ENCODE results near the gene TPK1.
A peak's percentile ranks its signal among the peaks of the same experiment; 100 is the strongest.
"Not testable (repeated sequence)": the region's sequence is repeated elsewhere in the genome, so short reads cannot be mapped to it uniquely, and the experiment has no call there.

The TPK1 gene

DNA sequence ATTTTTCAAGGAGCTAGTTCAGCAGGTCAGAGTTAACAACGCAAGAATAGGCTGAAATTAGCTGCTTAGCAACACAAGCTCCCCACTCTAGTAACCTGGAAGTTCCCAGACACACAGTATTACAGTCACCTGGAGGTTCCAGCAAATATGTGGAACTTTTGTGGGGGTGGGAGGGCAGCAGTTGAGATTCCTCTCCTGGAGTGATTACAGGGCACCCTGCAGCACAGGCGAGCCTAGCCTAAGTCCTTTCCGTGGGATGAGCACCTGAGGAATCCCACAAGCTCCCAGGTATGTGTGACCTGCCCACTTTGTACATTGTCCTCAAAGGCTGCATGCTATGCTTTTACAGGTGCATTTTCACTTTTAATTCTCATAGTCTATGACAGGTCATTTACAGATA, 13.6 kb downstream of the TPK1 start:
- no peak for DNase-seq (ENCODE audit: low spot score)

DNA sequence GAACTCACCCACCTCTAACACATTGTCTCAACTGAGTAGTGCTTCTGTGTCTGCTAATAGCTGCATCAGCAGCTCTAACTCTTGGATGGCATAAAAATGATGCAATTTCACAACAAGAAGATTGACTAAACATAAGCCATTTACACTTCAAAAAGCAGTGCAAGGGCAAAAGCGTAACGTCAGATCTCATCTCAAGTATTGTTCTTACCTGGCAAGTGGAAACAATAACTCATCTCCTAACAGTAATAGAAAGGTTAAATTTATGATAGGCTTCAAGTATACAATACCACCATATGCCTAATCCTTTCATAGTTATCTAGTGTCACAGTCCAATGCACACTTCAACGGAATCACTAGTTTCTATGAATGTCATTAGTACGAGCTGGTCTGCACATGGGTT, 14.8 kb downstream of the TPK1 start:
- no peak for DNase-seq (ENCODE audit: low spot score)

DNA sequence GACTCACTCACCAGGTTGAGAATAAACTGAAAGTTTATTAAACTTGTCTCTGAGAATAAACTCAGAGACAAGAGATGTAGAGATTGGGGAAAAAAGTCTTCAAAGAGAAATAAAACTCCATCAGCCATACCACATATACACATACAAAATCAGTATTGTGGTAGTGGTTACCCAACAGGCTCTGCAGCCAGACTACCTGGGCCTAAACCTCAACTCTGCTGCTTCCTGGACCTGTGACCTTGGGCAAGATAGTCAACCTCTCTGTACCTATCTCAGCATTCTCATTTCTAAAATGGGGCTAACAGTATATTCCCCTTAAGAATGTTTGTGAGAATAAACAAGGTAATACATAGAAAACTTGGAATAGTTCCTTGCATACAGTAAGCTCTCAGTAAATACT, 15.3 kb downstream of the TPK1 start:
- DNase-seq (ENCODE audit: low spot score): no peak

DNA sequence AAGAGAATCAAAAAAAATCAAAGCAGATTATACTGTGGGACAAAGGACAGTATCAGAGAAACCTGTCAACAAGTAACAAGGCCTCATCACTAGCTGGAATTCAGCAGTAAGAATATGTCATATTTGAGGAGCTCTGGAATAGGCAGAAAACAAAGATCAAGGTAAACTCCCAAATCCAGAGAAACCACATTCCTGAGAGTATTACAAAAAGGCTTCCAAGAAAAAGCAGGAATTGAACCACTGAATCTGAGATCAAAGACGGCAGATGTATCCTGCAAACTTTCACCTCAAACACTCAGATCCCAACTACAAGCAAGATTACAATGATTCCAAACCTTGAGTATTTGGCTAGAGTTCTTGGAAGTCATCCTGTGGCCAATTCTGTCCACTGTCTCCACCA, 16.3 kb downstream of the TPK1 start:
- no peak for DNase-seq (ENCODE audit: low spot score)

DNA sequence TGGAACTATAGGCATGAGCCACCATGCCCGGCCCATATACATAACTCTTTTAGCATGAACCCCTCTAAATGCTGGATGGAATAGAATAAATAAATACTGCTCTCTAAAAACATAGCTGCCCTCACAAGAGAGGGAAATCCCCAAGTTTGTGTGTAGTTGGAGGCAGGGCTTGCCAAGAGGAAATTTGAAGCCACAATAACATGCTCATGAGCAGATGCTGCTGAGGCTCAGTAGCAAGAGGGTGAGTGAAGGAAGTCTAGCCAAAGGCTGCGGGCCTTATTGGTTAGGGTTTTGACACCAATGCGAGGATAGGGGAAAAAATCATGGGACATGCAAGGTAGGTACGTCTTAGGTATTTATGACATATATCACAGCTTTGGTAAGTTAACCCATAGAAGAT, 17.3 kb downstream of the TPK1 start:
- DNase-seq (ENCODE audit: low spot score): no peak

DNA sequence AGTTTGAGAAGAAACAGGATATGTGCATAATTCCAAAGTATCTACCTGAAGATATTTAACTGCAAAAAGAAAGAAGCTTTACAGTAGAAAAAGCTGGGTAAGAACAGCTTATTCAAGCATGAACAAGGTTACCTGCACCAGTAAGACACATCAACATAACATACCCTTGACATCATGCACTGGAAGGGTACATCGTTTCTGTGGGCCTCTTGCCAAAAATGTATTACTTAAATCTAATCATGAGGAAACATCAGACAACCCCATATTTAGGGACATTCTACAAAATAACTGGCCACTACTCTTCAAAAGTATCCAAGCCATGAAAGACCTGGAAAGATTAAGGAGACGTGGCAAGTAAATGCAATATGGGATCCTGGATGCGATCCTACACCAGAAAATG, 18.9 kb downstream of the TPK1 start:
- DNase-seq (ENCODE audit: low spot score): no peak

DNA sequence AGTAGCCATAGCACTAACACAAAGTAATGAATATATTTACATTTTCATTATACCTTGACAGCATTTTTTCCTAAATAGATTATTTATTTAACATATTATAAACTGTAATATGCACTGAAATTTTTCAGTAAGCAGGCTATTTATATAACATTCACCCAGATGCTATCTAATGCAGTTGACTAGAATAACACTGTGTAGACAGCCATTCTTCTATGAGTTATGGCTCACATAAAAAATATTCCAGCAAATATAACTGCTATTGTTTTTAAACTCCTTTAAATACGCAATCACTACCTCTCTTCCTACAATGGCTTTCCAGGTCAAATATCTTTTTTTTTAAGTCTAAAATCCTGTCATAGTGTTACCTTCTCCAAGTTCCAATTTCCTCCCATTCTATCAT, 21.6 kb downstream of the TPK1 start:
- no peak for DNase-seq (ENCODE audit: low spot score)

DNA sequence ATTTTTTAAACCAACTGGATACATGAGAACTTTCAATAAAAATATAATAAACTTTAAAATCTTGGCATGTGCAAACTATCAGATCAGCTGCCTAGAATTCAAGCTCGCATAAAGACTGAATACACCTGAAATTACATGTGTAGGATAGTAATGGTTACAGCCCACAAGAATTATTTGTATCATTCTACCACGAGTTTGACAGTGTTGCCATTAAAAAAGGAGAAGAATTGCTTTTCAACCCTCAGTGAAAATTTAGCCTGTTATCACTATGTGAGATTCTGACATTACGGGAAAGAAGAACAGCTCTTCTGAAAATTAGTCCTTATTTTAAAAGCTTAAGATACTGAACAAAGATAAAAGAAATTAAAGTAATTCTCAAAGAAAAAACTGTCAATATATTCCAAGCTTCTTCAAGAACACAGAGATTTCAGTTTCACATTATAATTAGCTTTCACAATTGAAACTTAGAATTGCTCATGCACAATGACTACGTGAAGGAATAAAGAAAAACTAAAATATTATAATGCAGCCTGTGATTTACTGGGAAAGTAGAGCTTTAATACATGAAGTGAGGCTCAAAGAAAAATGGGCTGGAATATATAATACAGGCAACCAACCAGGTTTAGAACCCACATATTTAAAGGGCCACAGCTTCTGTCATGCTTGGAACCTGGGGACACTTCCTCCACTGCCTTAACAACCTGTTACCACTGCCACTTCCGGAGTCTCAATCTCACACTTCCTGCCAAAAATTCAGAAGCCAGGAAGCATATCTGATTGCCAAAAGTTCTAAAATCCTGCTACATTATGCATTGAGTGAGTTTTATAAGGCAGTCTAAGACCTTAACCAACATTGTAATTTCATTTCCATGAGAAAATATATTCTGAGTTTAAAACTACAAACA, 23.2 kb downstream of the TPK1 start:
- DNase-seq (ENCODE audit: low spot score): no peak

DNA sequence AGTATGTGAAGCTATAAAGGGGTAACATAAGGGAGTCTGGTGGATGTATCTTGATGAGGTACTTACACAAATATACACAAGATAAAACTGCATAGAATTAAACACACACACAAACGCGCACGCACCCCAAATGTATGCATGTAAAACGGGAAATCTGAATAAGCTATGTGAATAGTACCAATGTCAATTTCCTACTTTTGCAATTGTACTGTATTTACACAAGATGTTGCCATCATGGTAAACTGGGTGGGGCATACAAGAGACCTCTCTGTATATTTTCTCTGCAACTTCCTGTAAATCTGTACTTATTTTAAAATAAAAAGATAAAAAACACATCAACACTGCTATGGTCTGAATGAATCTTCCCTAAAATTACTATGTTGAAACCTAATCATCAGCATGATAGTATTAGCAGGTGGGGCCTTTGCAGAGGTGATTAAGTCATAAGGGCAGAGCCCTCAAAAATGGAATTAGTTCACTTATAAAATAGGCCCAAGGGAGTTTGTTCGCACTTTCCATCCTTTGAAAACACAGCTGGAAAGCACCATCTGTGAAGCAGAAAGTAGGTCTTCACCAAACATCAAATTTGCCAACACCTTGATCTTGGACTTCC, 30.1 kb downstream of the TPK1 start:
- DNase-seq (ENCODE audit: low spot score): no peak

DNA sequence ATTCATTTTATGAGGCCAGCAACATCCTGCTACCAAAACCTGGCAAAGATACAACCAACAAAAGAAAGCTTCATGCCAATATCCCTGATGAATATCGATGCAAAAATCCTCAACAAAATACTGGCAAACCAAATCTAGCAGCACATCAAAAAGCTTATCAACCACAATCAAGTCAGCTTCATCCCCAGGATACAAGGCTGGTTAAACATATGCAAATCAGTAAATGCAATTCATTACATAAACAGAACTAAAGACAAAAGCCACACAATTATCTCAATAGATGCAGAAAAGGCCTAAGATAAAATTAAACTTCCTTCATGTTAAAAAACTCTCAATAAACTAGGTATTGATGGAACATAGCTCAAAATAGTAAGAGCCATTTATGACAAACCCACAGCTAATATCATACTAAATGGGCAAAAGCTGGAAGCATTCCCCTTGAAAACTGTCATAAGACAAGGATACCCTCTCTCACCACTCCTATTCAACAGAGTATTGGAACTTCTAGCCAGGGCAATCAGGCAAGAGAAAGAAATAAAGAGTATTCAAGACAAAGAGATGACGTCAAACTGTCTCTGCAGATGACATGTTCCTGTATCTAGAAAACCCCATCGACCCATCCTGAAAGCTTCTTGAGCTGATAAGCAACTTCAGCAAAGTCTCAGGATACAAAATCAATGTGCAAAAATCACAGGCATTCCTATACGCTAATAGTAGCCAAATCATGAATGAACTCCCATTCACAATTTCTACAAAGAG, 35.0 kb downstream of the TPK1 start:
- DNase-seq (ENCODE audit: low spot score): not testable (repeated sequence)

DNA sequence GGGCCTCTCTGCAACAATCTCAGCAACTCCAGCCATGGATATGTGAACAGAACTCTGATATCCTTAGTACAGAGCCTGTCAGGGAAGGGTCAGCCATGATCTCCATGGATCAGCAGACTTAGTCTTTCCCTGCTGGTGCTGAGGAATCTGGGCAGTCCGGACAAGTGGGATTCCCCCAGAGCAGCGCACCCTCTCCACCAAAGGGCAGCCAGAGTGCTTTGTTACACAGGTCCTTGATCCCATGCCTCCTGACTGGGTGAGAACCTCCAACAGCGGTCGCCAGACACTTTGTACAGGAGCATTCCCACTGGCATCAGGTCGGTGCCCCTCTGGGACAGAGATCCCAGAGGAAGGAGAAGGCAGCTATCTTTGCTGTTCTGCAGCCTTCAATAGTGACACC, 38.9 kb downstream of the TPK1 start:
- DNase-seq (ENCODE audit: low spot score): no peak

DNA sequence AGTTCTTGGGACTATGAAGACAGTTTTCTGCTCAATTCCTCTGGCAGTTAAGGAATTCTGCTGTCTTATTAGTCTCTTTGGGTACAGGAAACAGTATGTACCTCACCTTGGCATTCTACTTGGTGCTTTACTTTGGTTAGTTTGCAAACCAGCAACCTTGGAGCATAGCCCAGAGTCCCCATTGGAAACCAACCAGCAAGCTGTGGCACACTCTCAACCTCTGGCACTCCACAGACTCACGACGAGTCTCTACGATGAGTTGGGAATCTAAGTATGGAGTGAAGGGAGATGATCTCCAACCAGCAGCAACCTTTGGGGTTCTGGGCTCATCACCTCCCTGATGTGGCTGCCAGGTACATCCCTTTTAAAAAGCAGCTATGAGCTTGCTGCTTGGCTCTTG, 43.8 kb downstream of the TPK1 start:
- no peak for DNase-seq (ENCODE audit: low spot score)

DNA sequence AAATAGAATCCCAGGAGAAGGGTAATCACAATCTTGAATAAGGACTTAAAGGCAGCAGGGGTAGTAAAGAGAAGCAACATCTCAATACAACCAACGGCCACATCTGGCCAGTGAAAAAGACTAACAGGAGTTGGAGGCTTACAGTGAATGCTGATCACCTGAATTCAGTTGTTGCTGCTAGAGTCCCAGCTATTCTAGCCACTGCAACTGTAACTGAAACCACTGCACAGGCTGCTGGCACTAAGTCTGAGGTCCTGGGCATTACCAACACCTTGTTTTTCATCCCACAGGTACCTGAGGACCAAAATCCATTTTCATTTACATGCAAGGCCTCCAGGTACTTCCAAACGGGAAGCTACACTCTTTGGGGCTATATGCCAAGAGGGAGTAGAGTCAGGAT, 44.4 kb downstream of the TPK1 start:
- DNase-seq (ENCODE audit: low spot score): no peak

DNA sequence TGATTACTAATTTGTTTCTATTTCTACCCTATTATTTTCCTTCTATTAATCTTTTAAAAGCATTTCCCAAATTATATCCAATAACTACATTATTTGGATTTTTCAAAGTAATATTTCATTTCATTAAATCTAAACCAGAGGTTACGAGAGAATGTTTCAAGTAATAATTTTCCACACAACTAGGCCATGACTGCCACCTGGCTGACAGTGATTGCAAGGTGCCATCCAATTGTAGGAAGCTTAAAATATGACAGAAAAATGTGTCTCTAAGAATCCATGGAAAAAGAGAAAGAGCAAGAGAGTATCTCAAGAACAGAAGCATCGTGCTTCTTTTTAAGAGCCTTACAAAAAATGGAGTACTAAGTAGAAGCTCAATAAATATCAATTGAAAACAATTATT, 48.7 kb downstream of the TPK1 start:
- no peak for DNase-seq (ENCODE audit: low spot score)

DNA sequence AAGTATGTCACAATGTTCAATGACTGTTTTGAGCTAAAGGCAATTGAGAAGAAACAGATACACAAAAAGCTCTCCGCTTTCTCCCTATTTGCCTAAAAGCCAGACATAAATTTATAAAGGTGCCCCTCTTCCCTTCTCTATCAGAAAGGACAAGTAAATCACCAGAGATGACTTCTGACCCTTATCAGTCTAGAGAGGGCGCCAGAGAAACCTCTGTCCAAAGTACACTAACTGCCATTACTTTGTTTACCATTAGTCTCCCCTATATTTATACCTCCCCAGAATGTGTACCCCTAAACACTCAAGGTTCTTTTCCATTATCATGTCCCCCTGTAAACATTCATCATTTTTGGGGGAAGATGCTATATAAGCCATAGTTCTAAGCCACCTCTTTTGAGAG, 49.3 kb downstream of the TPK1 start:
- no peak for DNase-seq (ENCODE audit: low spot score)

DNA sequence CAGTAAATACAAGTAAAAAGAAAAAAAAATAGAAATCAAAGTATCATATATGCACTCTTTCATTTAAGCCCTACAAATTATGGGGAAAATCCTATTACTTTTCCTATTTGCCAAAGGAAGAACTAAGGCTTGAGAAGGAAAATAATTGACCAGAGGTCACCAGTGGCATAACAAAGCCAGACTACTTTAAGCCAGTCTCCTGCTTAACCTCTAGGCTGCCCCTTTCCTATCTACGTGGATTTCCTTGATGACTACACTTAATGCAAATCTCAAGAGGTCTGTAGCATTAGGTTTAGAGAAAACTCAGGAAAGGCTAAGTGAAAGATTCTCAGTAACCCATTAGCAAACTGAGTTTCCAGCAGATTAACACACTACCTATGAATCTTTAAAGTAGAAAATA, 49.8 kb downstream of the TPK1 start:
- no peak for DNase-seq (ENCODE audit: low spot score)

DNA sequence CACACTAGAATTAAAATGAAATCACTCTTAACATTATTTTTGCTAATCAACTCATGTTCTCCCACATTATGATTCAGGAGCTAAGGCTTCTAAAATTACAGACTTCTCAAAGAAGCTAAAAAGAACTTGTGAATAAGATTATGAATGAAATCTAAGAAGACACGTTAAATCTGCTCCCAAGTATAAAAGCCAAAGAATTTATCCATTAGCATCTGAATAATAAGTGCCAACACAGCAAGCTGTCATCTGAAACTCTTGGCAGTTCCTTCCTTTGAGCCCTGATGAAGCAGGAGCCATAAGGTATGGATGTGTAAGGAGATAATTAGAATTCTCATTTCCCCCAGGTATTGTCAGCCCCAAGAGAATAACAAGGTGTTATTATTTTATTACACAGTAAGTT, 50.3 kb downstream of the TPK1 start:
- DNase-seq (ENCODE audit: low spot score): peak; percentile 2

DNA sequence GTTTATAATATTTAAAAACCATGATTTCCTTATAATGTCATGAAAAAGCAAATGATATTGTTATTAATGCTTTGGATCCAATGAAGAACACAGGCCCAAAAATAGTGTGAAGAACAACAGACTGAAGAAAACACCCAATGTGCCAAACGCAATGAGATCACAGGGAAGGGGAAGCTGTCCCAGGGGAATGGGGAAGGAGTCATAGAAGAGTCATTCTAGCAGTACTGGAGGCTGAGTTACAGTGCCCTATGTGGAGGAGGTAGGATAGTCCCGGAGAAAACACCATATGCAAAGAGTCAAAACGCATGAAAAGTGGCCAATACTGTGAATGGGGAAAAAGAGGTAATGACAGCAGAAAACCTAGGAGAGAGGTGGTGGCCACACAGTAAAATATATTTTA, 50.9 kb downstream of the TPK1 start:
- DNase-seq (ENCODE audit: low spot score): no peak

DNA sequence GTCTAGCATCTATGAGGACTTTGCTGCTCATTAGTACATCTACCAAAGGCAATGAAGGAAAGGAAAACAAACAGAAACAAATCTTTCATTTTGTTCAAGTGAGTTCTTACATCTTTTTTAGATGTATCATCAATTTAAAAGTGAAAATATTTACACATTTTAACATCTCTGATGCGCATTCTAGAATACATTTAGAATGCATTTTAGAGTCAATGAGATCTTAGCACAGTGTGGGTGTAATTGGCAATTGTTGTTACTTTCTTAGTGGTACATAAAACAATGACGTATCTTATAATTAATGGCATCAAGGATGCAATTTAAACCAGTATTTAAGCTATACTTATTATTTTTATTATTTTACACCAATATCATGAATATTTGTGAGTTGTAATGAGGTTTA, 51.4 kb downstream of the TPK1 start:
- DNase-seq (ENCODE audit: low spot score): no peak

DNA sequence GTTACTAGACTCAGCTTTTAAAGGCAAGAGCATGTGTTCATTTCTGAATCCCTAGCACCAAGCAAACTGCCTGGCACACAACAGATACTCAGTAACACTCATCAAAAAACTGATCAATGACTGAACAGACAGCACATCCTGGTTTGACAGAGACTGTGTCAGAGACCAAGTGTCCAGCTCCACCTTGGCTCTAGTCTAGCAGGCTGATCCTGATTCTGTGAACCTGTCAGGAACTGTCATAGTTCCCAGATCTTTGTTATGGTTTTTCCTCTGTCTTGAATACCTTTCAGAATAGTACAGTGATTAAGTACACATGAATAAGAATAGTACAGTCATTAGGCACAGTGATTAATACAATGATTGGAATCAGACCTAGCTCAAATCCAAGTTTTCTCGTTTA, 53.0 kb downstream of the TPK1 start:
- DNase-seq (ENCODE audit: low spot score): no peak

DNA sequence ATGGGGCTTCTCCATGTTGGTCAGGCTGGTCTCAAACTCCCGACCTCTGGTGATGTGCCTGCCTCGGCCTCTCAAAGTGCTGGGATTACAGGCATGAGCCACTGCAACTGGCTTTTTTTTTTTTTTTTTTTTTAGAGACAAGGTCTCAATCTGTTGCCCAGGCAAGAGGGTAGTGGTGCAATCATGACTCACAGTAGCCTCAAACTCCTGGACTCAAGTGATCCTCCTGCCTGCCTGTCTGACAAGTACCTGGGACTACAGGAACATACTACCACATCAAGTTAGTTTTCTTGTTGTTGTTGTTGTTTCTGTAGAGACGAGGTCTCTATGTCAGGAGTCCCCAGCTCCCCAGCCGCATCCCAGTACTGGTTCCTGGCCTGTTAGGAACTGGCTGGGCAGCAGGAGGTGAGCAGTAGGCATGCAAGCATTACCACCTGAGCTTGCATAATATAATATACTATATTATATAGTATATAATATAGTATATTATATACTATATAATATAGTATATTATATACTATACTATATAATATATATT, 55.7 kb downstream of the TPK1 start:
- no peak for DNase-seq (ENCODE audit: low spot score)

DNA sequence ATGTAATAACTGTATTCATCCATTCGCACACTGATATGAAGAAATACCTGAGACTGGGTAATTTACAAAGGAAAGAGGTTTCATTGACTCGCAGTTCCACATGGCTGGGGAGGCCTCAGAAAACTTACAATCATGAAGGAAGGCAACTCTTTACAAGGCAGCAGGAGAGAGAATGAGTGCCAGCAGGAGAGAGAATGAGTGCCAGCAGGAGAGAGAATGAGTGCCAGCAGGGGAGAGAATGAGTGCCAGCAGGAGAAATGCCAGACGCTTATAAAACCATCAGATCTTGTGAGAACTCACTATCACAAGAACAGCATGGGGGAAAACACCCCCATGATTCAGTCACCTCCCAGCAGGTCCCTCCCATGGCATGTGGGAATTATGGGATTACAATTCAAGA, 58.0 kb downstream of the TPK1 start:
- not testable (repeated sequence) for DNase-seq (ENCODE audit: low spot score)

Measured in cerebellar cortex (tissue), 1 donor.